Right lung (tissue), 5 donors: Measurements from ENCODE around the gene SIGLEC6. TPM values are rescaled to one million over a fixed set of nuclear protein-coding genes. Genes with fewer than 3 reads are reported as not detected.
A peak's percentile ranks its signal among the peaks of the same experiment; 100 is the strongest.

Experiments
- DNase-seq, 2 donors: peaks; one replicate each; pipeline ENCODE4 v3.0.0-alpha.2; 2013
- polyA plus RNA-seq, 5 donors: library from polyadenylated mRNA; unstranded; fragments of 120-200 nt; gene quantifications; one replicate each; pipeline versions ENCODE4 v1.2.1 to v1.2.3, GENCODE V29; 2013; ENCODE audit warnings: inconsistent platforms in 1 of 5, low replicate concordance in 1 of 5; ENCODE audit not compliant: insufficient read length in 5 of 5, insufficient read depth in 1 of 5

The SIGLEC6 gene
- polyA plus RNA-seq, 5 donors: 0.13 to 0.32 (median 0.23) TPM; not detected in 1

DNA sequence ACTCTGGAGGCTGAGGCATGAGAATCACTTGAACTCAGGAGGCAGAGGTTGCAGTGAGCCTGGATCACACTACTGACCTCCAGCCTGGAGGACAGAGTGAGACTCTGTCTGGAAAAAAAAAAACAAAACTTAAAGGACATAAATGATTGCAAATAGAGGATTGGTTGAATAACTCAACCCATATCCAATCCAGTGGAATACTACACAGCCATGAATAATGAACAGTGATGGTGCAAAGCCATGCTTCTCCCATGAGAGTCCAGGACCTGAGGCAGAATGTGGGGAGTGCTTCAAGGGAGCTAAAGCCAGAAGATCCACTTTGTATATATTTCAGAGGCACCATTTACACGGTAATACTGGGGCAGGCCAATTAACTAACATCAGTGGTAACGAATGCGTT is 55.3 kb downstream of the SIGLEC6 start:
- no peak for DNase-seq

DNA sequence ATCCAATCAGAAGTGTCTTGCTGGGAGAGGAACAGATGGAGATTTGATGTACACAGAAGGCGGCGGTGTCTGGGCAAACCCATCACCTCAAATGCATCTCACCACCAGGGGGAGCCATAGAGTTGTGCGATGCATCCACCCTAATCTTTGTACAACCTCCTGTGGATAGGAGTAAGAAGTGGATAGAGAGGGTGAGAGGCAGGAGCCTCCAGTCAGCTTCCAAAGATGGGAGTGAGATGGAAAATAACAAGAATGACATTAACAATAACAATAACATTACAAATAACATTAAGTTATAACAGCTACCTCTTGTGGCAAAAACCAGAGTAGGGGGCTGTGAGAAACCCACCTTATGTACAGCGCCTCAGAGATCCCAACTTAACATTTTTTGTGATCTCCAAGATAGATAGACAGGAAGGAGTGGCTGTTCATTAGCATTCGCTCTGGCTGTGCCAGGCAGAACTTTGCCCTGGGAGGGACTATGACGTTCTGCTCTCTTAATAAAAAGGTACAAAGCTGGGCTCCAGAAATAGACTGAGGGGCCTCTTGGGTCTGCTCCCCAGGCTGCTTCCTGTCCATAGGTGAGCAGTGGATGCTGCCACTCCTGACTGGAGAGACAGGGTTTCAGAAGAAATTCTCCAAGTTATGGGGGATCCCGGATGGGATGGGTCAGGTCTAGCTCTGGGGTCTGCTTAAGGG is 58.3 kb downstream of the SIGLEC6 start:
- peak; percentile 28 to 45 for DNase-seq

DNA sequence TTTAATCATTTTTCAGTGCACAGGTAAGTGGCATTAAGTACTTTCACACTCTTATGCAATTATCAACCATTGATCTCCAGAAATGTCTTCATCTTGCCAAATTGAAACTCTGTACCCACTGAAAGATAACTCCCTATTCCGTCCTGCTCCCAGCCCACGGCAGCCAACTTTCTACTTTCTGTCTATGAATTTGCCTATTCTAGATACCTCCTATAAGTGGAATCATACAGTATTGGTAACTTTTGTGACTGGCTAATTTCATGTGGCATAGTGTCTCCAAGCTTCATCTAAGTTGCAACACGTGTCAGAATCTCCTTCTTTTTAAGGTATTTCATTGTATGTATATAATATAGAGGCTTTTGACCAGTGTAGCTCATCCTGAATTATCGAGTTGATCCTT is 58.9 kb downstream of the SIGLEC6 start:
- no peak for DNase-seq

DNA sequence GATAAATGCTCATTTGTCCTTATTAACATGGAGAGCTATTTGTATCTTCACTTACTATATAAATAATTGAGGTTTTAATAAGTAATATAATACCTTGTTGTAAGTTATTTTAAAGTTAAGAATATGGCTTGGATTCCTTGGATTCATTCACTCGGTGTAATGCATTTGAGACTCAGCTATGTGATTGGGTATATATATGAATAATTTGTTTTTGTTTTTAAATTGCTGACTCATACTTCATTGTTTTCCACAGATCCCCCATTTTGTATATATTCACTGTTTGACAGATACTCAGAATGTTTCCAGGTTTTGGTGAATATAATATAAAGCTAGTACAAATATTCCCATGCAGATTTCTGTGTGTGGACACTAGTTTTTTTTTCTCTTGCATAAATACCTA is 59.9 kb downstream of the SIGLEC6 start:
- DNase-seq: no peak

DNA sequence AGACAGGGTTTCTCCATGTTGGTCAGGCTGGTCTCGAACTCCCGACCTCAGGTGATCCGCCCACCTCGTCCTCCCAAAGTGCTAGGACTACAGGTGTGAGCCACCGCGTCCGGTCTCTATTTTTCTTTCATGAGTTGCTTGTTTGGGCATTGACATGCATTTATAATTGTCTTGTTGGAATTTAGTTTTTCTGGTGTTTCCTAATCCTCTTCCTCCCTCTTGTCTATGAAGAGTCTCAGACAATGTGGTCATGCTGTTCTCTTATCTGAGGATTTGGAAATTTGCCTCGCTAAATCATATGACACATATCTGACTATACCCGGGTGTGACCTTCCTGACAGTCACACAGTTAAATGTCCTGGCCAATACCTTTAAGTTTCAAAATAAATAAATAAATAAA is 60.5 kb downstream of the SIGLEC6 start:
- DNase-seq: no peak

DNA sequence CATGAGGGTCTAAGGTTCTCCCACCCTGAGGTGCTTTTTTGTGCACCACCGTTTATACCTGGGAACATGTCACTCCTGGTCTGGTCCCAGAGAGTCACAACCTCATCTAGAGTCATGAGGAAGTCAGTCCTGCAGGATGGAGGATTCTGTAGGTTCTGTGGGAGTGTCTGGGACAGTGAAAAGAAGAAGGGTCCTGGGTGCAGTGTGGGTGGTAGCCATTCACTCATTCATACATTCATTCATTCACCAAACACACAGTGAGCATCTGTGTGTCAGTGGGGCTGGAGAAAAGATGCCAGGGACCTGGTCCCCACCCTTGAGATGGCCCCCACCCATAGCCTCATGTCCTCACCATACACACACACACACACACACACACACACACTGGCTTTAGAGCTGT is 61.8 kb downstream of the SIGLEC6 start:
- no peak for DNase-seq

DNA sequence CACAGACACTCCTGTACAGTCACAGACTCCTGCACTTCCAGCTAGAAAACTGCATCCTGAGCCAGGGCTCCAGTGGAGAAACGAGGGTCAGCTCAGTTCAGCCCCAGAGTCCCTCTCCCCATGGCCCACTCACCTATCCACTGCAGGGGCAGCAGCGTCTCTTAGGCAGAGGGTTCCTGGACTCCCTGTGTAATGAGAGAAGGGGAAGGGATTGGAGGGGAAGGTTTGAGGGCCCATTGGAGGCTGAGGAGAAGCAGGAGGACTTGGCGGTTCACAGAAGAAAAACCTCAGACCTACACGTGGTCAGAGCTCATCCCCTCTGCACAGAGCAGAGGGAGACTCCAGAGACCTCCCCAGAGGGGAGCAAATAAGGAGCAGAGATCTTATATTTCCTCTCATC is 62.3 kb downstream of the SIGLEC6 start:
- DNase-seq: no peak

DNA sequence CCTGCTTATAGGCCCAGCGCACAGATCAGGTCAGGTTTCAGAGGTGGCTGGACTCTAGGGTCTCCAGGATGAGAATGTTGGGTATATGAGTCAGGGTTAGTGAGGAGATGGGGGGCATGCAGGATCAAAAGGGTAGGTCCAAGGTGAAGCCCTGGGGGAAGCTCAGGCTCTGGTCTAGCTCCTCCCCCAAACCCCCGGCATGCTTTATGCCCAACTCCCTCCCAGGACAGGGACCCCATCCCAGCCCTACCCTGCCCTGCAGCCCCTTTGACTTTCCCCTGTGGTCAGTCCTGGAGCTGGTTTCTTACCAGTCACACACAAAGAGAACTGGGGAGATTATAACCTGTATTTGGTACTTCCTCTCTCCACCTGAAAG is 62.9 kb downstream of the SIGLEC6 start:
- DNase-seq: no peak

DNA sequence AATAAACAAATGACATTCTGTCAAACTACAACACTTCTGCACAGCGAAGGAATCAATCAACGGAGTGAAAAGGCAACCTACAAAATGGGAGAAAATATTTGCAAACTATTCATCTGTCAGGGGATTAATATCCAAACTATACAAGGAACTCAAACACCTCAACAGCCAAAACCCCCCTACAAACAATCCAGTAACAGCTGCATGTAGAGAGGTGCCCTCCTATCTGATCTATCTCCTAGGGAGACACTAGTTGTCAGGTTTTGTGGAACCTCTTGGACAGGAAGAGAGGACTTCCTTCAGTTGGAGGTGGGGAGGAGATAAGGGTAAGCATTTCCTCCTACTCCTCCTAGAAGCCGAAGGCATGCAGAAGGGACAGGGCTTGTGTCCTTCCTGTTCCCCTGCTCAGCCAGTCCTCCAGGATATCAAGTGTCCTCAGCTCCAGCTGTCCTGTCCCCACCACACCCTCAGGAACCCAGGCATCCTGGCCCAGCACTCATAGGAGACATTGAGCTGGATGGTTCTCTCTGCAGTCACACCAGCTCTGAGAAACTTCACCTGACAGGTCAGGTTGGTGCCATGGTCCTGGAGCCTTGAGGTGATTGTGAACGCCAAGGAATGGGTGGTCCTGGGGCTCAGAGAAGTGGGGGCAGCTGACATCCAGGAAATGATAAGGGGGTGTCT is 63.5 kb downstream of the SIGLEC6 start:
- DNase-seq: no peak

Other genes with a start within 250 kb of the SIGLEC6 start
- 1 to 10 TPM in 4 of 5 donors, under 1 TPM in 1; 0.63 to 2.5 (median 2.1) TPM for gene IGLON5, start 220.0 kb downstream of the SIGLEC6 start, polyA plus RNA-seq
- 1 to 10 TPM; 3.2 to 5.3 (median 3.8) TPM for gene VSIG10L, start 189.5 kb downstream of the SIGLEC6 start, polyA plus RNA-seq
- gene ETFB, start 165.3 kb downstream of the SIGLEC6 start, polyA plus RNA-seq: 10 to 100 TPM; 37.7 to 56.2 (median 43.0) TPM
- gene CLDND2, start 162.7 kb downstream of the SIGLEC6 start, polyA plus RNA-seq: 1 to 10 TPM in 4 of 5 donors, under 1 TPM in 1; 0.83 to 2.2 (median 1.6) TPM
- 1 to 10 TPM; 3.2 to 8.0 (median 5.7) TPM for gene NKG7, start 159.0 kb downstream of the SIGLEC6 start, polyA plus RNA-seq
- not detected for gene LIM2, start 143.7 kb downstream of the SIGLEC6 start, polyA plus RNA-seq
- under 1 TPM; 0.12 to 0.28 (median 0.23) TPM for gene C19orf84, start 141.1 kb downstream of the SIGLEC6 start, polyA plus RNA-seq
- 1 to 10 TPM in 4 of 5 donors, under 1 TPM in 1; 0.91 to 1.7 (median 1.4) TPM for gene SIGLEC10, start 114.0 kb downstream of the SIGLEC6 start, polyA plus RNA-seq
- gene SIGLEC8, start 73.2 kb downstream of the SIGLEC6 start, polyA plus RNA-seq: under 1 TPM in 2 of 5 donors, not detected in 3; 0.05 to 0.06 TPM
- gene CEACAM18, start 53.1 kb downstream of the SIGLEC6 start, polyA plus RNA-seq: not detected
- under 1 TPM in 2 of 5 donors, not detected in 3; 0.28 to 0.49 TPM for gene SIGLEC12, start 29.9 kb downstream of the SIGLEC6 start, polyA plus RNA-seq
- 10 to 100 TPM; 11.1 to 22.4 (median 19.3) TPM for gene ZNF175, start 39.6 kb upstream of the SIGLEC6 start, polyA plus RNA-seq
- 1 to 10 TPM in 1 of 5 donors, under 1 TPM in 3, not detected in 1; 0.31 to 1.2 (median 0.50) TPM for gene SIGLEC5, start 98.7 kb upstream of the SIGLEC6 start, polyA plus RNA-seq
- gene SIGLEC14, start 115.2 kb upstream of the SIGLEC6 start, polyA plus RNA-seq: 1 to 10 TPM in 4 of 5 donors, under 1 TPM in 1; 0.90 to 3.0 (median 2.2) TPM
- 10 to 100 TPM; 14.7 to 21.7 (median 20.5) TPM for gene SPACA6, start 161.7 kb upstream of the SIGLEC6 start, polyA plus RNA-seq
- gene HAS1, start 192.3 kb upstream of the SIGLEC6 start, polyA plus RNA-seq: 1 to 10 TPM in 1 of 5 donors, under 1 TPM in 4; 0.20 to 1.4 (median 0.36) TPM
- gene FPR1, start 220.2 kb upstream of the SIGLEC6 start, polyA plus RNA-seq: 1 to 10 TPM; 1.2 to 2.7 (median 2.3) TPM
- under 1 TPM; 0.18 to 0.45 (median 0.33) TPM for gene FPR2, start 229.5 kb upstream of the SIGLEC6 start, polyA plus RNA-seq